HL-60 (cell line): ENCODE results near the gene ETV6.

ENCODE experiments used
- DNase-seq, 2 experiments: peaks; one replicate each; pipeline ENCODE4 v3.0.0-alpha.2; 2010 to 2020; ENCODE audit warnings: low read depth in 1 of 2, low spot score in 1 of 2
- H3K27ac ChIP-seq: fragments of 250-450 bp; sonication (Bioruptor Pico); replicated peaks from 2 replicates; pipeline ENCODE4 v1.5.1; 2020; ENCODE audit warnings: mild to moderate bottlenecking, moderate library complexity
- H3K27me3 ChIP-seq: fragments of 250-450 bp; sonication (Bioruptor Pico); 2 replicates; pipeline ENCODE4 v1.5.1; 2021; ENCODE audit warnings: mild to moderate bottlenecking, moderate library complexity; ENCODE audit not compliant: insufficient read depth, poor library complexity, severe bottlenecking
- H3K4me3 ChIP-seq: replicated peaks from 2 replicates; pipeline ENCODE4 v1.5.1; 2011; ENCODE audit warnings: mild to moderate bottlenecking, control low read depth, low read length; ENCODE audit not compliant: insufficient read depth
- CTCF ChIP-seq: IDR thresholded peaks from one replicate; pipeline ENCODE4 v1.5.1; 2011; ENCODE audit warnings: low read length, control low read depth, inconsistent platforms; ENCODE audit not compliant: insufficient read depth
- GABPA ChIP-seq: IDR thresholded peaks from 2 replicates; pipeline ENCODE4 v1.6.1; 2012; ENCODE audit warnings: low read depth
- POLR2AphosphoS5 ChIP-seq: IDR thresholded peaks from 2 replicates; pipeline ENCODE4 v1.6.1; 2012; ENCODE audit warnings: low read depth
- REST ChIP-seq: IDR thresholded peaks from 2 replicates; pipeline ENCODE4 v1.6.1; 2012; ENCODE audit warnings: low read depth; ENCODE audit not compliant: insufficient replicate concordance
- SPI1 ChIP-seq: IDR thresholded peaks from 2 replicates; pipeline ENCODE4 v1.6.1; 2012; ENCODE audit warnings: low read depth, mild to moderate bottlenecking, borderline replicate concordance

ETV6 gene

GRCh38 chr12:11706509-11707379 lies 57.3 kb downstream of the ETV6 start:
- no peaks in the 10 kb centered on the region for H3K27me3 ChIP-seq
- TF ChIP-seq SPI1, result no peak
- no peak for TF ChIP-seq REST
- no peak for TF ChIP-seq GABPA
- no peak for TF ChIP-seq CTCF
- no peak for TF ChIP-seq POLR2AphosphoS5
- no peak overlapping the region for H3K27ac ChIP-seq
- DNase-seq, result no peak
- no peak overlapping the region for H3K4me3 ChIP-seq

- no peak for DNase-seq
- Histone ChIP-seq H3K27me3 (no peaks in the 10 kb centered on the region), H3K27ac (no peak overlapping the region), H3K4me3 (no peak overlapping the region)
- TF ChIP-seq REST (no peak), POLR2AphosphoS5 (no peak), SPI1 (no peak), CTCF (no peak), GABPA (no peak)
These were observed 58.1 kb downstream of the ETV6 start for GRCh38 chr12:11707535-11707934.

- H3K27me3 ChIP-seq, result no peaks in the 10 kb centered on the region
- TF ChIP-seq CTCF (no peak), GABPA (no peak), SPI1 (no peak), REST (no peak), POLR2AphosphoS5 (no peak)
These were observed 60.0 kb downstream of the ETV6 start for GRCh38 chr12:11709513-11709912.

More at GRCh38 chr12:11709513-11709912, 60.0 kb downstream of the ETV6 start:
- Histone ChIP-seq H3K4me3 (no peak overlapping the region), H3K27ac (no peak overlapping the region)
- no peak for DNase-seq
